Measurements from ENCODE around the gene COQ8B.
"Not testable (repeated sequence)": the region's sequence is repeated elsewhere in the genome, so short reads cannot be mapped to it uniquely, and the experiment has no call there.

COQ8B gene

GRCh38 chr19:40716482-40717324, at the start of gene COQ8B, which contains the start of gene ITPKC:
Gene COQ8B (minus strand): TSS chr19:40716886. CDS start chr19:40714632, 2,254 bp downstream.
Gene ITPKC (plus strand): TSS chr19:40717112. CDS start chr19:40717136, 24 bp downstream.
- peaks cover 12% of the 10 kb centered on the region for H3K36me3 ChIP-seq (ENCODE audit: insufficient read depth, low read depth, low read length)
- H3K4me1 ChIP-seq (ENCODE audit: insufficient read depth, low read length) = peaks cover 19% of the 10 kb centered on the region; the same call in 1 of the 2 replicates
- H3K9me3 ChIP-seq (ENCODE audit: insufficient read depth, low read depth, low read length) = no peaks in the 10 kb centered on the region
- H3K9ac ChIP-seq (ENCODE audit: low read depth, low read length) = peak within 1 kb of the TSS; percentile 88
- peak within 1 kb of the TSS; percentile 93 for H3K4me3 ChIP-seq (ENCODE audit: low read length)
- peak within 1 kb of the TSS; percentile 89 for H3K27ac ChIP-seq (ENCODE audit: low read length)
- H3K27me3 ChIP-seq (ENCODE audit: insufficient read depth, low read length) = no peaks in the 10 kb centered on the region

GRCh38 chr19:40766385-40766784, 49.7 kb upstream of the COQ8B start:
- H3K36me3 ChIP-seq (ENCODE audit: insufficient read depth, low read depth, low read length) = peaks cover 50% of the 10 kb centered on the region
- not testable (repeated sequence) for H3K9me3 ChIP-seq (ENCODE audit: insufficient read depth, low read depth, low read length); H3K27ac ChIP-seq (ENCODE audit: low read length); H3K4me1 ChIP-seq (ENCODE audit: insufficient read depth, low read length); H3K9ac ChIP-seq (ENCODE audit: low read depth, low read length); H3K27me3 ChIP-seq (ENCODE audit: insufficient read depth, low read length); H3K4me3 ChIP-seq (ENCODE audit: low read length)

- Histone ChIP-seq H3K27me3 (ENCODE audit: insufficient read depth, low read length) (no peaks in the 10 kb centered on the region), H3K4me1 (ENCODE audit: insufficient read depth, low read length) (no peaks in the 10 kb centered on the region), H3K4me3 (ENCODE audit: low read length) (no peak overlapping the region), H3K27ac (ENCODE audit: low read length) (no peak overlapping the region), H3K36me3 (ENCODE audit: insufficient read depth, low read depth, low read length) (peaks cover 74% of the 10 kb centered on the region), H3K9ac (ENCODE audit: low read depth, low read length) (no peak overlapping the region), H3K9me3 (ENCODE audit: insufficient read depth, low read depth, low read length) (no peaks in the 10 kb centered on the region)
Measured at GRCh38 chr19:40763963-40764362, 47.3 kb upstream of the COQ8B start.

- Histone ChIP-seq H3K4me1 (ENCODE audit: insufficient read depth, low read length) (no peaks in the 10 kb centered on the region), H3K4me3 (ENCODE audit: low read length) (no peak overlapping the region), H3K27ac (ENCODE audit: low read length) (no peak overlapping the region), H3K9ac (ENCODE audit: low read depth, low read length) (no peak overlapping the region), H3K9me3 (ENCODE audit: insufficient read depth, low read depth, low read length) (no peaks in the 10 kb centered on the region), H3K27me3 (ENCODE audit: insufficient read depth, low read length) (no peaks in the 10 kb centered on the region), H3K36me3 (ENCODE audit: insufficient read depth, low read depth, low read length) (peaks cover 79% of the 10 kb centered on the region)
Measured at GRCh38 chr19:40763526-40763925, 46.8 kb upstream of the COQ8B start.

GRCh38 chr19:40762754-40763470, 46.2 kb upstream of the COQ8B start:
- Histone ChIP-seq H3K9me3 (ENCODE audit: insufficient read depth, low read depth, low read length) (no peaks in the 10 kb centered on the region), H3K9ac (ENCODE audit: low read depth, low read length) (no peak overlapping the region), H3K36me3 (ENCODE audit: insufficient read depth, low read depth, low read length) (peaks cover 85% of the 10 kb centered on the region), H3K4me3 (ENCODE audit: low read length) (no peak overlapping the region), H3K27me3 (ENCODE audit: insufficient read depth, low read length) (no peaks in the 10 kb centered on the region), H3K27ac (ENCODE audit: low read length) (no peak overlapping the region), H3K4me1 (ENCODE audit: insufficient read depth, low read length) (no peaks in the 10 kb centered on the region)

- H3K9me3 ChIP-seq (ENCODE audit: insufficient read depth, low read depth, low read length) = no peaks in the 10 kb centered on the region
- no peak overlapping the region for H3K27ac ChIP-seq (ENCODE audit: low read length)
- peaks cover 2% of the 10 kb centered on the region; the same call in 1 of the 2 replicates for H3K4me1 ChIP-seq (ENCODE audit: insufficient read depth, low read length)
- H3K4me3 ChIP-seq (ENCODE audit: low read length) = no peak overlapping the region
- peaks cover 96% of the 10 kb centered on the region for H3K36me3 ChIP-seq (ENCODE audit: insufficient read depth, low read depth, low read length)
- H3K9ac ChIP-seq (ENCODE audit: low read depth, low read length) = no peak overlapping the region
- no peaks in the 10 kb centered on the region for H3K27me3 ChIP-seq (ENCODE audit: insufficient read depth, low read length)
Measured at GRCh38 chr19:40759352-40759751, 42.7 kb upstream of the COQ8B start.

- Histone ChIP-seq H3K9ac (ENCODE audit: low read depth, low read length) (no peak overlapping the region), H3K9me3 (ENCODE audit: insufficient read depth, low read depth, low read length) (no peaks in the 10 kb centered on the region), H3K27me3 (ENCODE audit: insufficient read depth, low read length) (no peaks in the 10 kb centered on the region), H3K4me3 (ENCODE audit: low read length) (no peak overlapping the region), H3K36me3 (ENCODE audit: insufficient read depth, low read depth, low read length) (peaks cover 92% of the 10 kb centered on the region), H3K27ac (ENCODE audit: low read length) (no peak overlapping the region), H3K4me1 (ENCODE audit: insufficient read depth, low read length) (peaks cover 4% of the 10 kb centered on the region; the same call in 1 of the 2 replicates)
Measured at GRCh38 chr19:40758491-40758890, 41.8 kb upstream of the COQ8B start.

- Histone ChIP-seq H3K4me1 (ENCODE audit: insufficient read depth, low read length) (peaks cover 4% of the 10 kb centered on the region; the same call in 1 of the 2 replicates), H3K4me3 (ENCODE audit: low read length) (no peak overlapping the region), H3K9me3 (ENCODE audit: insufficient read depth, low read depth, low read length) (no peaks in the 10 kb centered on the region), H3K27ac (ENCODE audit: low read length) (no peak overlapping the region), H3K36me3 (ENCODE audit: insufficient read depth, low read depth, low read length) (peaks cover 81% of the 10 kb centered on the region), H3K27me3 (ENCODE audit: insufficient read depth, low read length) (no peaks in the 10 kb centered on the region), H3K9ac (ENCODE audit: low read depth, low read length) (no peak overlapping the region)
Measured at GRCh38 chr19:40756502-40757110, 39.9 kb upstream of the COQ8B start.

- no peaks in the 10 kb centered on the region for H3K27me3 ChIP-seq (ENCODE audit: insufficient read depth, low read length)
- H3K36me3 ChIP-seq (ENCODE audit: insufficient read depth, low read depth, low read length) = peaks cover 72% of the 10 kb centered on the region
- H3K4me3 ChIP-seq (ENCODE audit: low read length) = no peak overlapping the region
- no peak overlapping the region for H3K27ac ChIP-seq (ENCODE audit: low read length)
- no peaks in the 10 kb centered on the region for H3K9me3 ChIP-seq (ENCODE audit: insufficient read depth, low read depth, low read length)
- peak overlapping the region; percentile 16; the same call in 1 of the 2 replicates for H3K9ac ChIP-seq (ENCODE audit: low read depth, low read length)
- peaks cover 4% of the 10 kb centered on the region; the same call in 1 of the 2 replicates for H3K4me1 ChIP-seq (ENCODE audit: insufficient read depth, low read length)
Measured at GRCh38 chr19:40755791-40756190, 39.1 kb upstream of the COQ8B start.

GRCh38 chr19:40755248-40755624, 38.5 kb upstream of the COQ8B start:
- Histone ChIP-seq H3K4me3 (ENCODE audit: low read length) (no peak overlapping the region), H3K9me3 (ENCODE audit: insufficient read depth, low read depth, low read length) (no peaks in the 10 kb centered on the region), H3K27ac (ENCODE audit: low read length) (no peak overlapping the region), H3K4me1 (ENCODE audit: insufficient read depth, low read length) (peaks cover 4% of the 10 kb centered on the region; the same call in 1 of the 2 replicates), H3K27me3 (ENCODE audit: insufficient read depth, low read length) (no peaks in the 10 kb centered on the region), H3K9ac (ENCODE audit: low read depth, low read length) (peak overlapping the region; percentile 16; the same call in 1 of the 2 replicates), H3K36me3 (ENCODE audit: insufficient read depth, low read depth, low read length) (peaks cover 67% of the 10 kb centered on the region)

- no peaks in the 10 kb centered on the region for H3K27me3 ChIP-seq (ENCODE audit: insufficient read depth, low read length)
- peaks cover 62% of the 10 kb centered on the region for H3K36me3 ChIP-seq (ENCODE audit: insufficient read depth, low read depth, low read length)
- peak overlapping the region; percentile 51 for H3K4me3 ChIP-seq (ENCODE audit: low read length)
- H3K4me1 ChIP-seq (ENCODE audit: insufficient read depth, low read length) = peaks cover 4% of the 10 kb centered on the region; the same call in 1 of the 2 replicates
- H3K27ac ChIP-seq (ENCODE audit: low read length) = no peak overlapping the region
- H3K9ac ChIP-seq (ENCODE audit: low read depth, low read length) = peak overlapping the region; percentile 42; the same call in 1 of the 2 replicates
- no peaks in the 10 kb centered on the region for H3K9me3 ChIP-seq (ENCODE audit: insufficient read depth, low read depth, low read length)
Measured at GRCh38 chr19:40754611-40755247, 38.0 kb upstream of the COQ8B start.
